MCF 10A (cell line): ENCODE measurements around the gene ZNF436. TPM values are rescaled to one million over a fixed set of nuclear protein-coding genes. Genes with fewer than 3 reads are reported as not detected.

ENCODE experiments used
- BruUV-seq: library from RNA; stranded (reverse); fragments of 400-500 nt; replicated peaks from 2 replicates; lab custom pipeline; 2021; lab: Mats Ljungman, UMichigan
- CTCF ChIA-PET: fragments of 300-600 bp; sonication (Branson Sonifier 250); formaldehyde crosslinking; extraction: SDS; loops from one replicate; lab custom pipeline; 2021; ENCODE audit warnings: antibody characterized with exemption, inconsistent platforms; lab: Yijun Ruan, JAX
- POLR2A ChIA-PET: fragments of 300-600, 350-650 bp; sonication (Branson Sonifier 250); formaldehyde crosslinking; extraction: SDS; loops from one replicate; lab custom pipeline; 2020; ENCODE audit warnings: antibody characterized with exemption, inconsistent platforms; lab: Yijun Ruan, JAX
- DNase-seq: peaks from one replicate; pipeline ENCODE4 v3.0.0-alpha.2; 2018; ENCODE audit not compliant: unreplicated experiment
- H3K27ac Mint-ChIP-seq: one replicate; pipeline ENCODE4 v1.8.0; 2022; ENCODE audit warnings: mild to moderate bottlenecking, low read depth, mixed read lengths; ENCODE audit not compliant: unreplicated experiment
- H3K27me3 Mint-ChIP-seq: one replicate; pipeline ENCODE4 v1.8.0; 2022; ENCODE audit warnings: mixed read lengths; ENCODE audit not compliant: insufficient read depth, unreplicated experiment
- H3K36me3 Mint-ChIP-seq: one replicate; pipeline ENCODE4 v1.8.0; 2022; ENCODE audit warnings: mild to moderate bottlenecking, moderate library complexity, mixed read lengths; ENCODE audit not compliant: insufficient read depth, unreplicated experiment
- H3K4me1 Mint-ChIP-seq: one replicate; pipeline ENCODE4 v1.8.0; 2022; ENCODE audit warnings: mixed read lengths; ENCODE audit not compliant: insufficient read depth, unreplicated experiment
- H3K4me3 Mint-ChIP-seq: one replicate; pipeline ENCODE4 v1.8.0; 2022; ENCODE audit warnings: mild to moderate bottlenecking, moderate library complexity, mixed read lengths; ENCODE audit not compliant: unreplicated experiment
- H3K9me3 Mint-ChIP-seq: one replicate; pipeline ENCODE4 v1.8.0; 2022; ENCODE audit warnings: mixed read lengths; ENCODE audit not compliant: unreplicated experiment
- intact Hi-C: fragments of 100-400 bp; cut with micrococcal nuclease; formaldehyde crosslinking; loops from 2 replicates; pipeline ENCODE4 v1.14.1; 2022
- total RNA-seq: library from RNA; stranded (reverse); gene quantifications from 2 replicates; pipeline ENCODE4 v1.2.3, GENCODE V29; 2022
- TF ChIP-seq, protein P1 (sequence below): fragments of 200-600 bp; IDR thresholded peaks from one replicate; pipeline ENCODE4 v1.8.0; 2022; ENCODE audit warnings: antibody characterized with exemption, mild to moderate bottlenecking; ENCODE audit not compliant: unreplicated experiment

ZNF436 gene
- total RNA-seq, 1 experiment from 2014 or later, result 6.5 TPM

DNA sequence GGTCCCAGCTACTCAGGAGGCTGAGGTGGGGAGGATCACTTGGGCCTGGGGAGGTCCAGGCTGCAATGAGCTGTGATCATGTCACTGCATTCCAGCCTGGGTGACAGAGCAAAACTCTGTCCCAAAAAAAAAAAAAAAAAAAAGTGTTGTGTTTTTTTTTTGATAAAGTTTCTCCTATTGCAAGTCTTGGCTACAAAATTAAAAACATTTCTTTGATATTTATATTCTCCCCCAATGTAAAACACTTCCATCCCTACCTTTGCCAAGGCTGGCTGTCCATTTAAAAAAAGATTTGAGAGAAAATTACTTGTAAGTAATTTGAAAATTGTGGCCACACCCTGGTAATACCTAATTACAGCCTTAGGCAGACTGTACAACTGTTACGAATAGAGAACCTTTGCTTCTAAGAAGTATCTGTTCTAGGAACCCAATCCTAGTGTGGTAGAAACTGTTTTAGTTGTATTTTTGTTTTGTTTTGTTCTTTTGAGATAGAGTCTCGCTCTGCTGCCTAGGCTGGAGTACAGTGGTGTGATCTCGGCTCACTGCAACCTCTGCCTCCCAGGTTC, 11.2 kb downstream of the ZNF436 start:
- BruUV-seq, result no TSS peak
- CTCF ChIA-PET, result interaction anchor here (0.5 to 1.7 kb wide), 3 partner anchors 10 to 546 kb away, joined by 3 to 4 read pairs (median 4); no protein-coding TSS in a partner anchor
- intact Hi-C loops, result no loop called here
- Mint-ChIP-seq H3K4me1 (peaks cover 4% of the 10 kb centered on the region), H3K4me3 (no peak overlapping the region), H3K27me3 (no peaks in the 10 kb centered on the region), H3K9me3 (peaks cover 21% of the 10 kb centered on the region), H3K27ac (no peak overlapping the region), H3K36me3 (peaks cover 36% of the 10 kb centered on the region)
- TF ChIP-seq, protein P1, sequence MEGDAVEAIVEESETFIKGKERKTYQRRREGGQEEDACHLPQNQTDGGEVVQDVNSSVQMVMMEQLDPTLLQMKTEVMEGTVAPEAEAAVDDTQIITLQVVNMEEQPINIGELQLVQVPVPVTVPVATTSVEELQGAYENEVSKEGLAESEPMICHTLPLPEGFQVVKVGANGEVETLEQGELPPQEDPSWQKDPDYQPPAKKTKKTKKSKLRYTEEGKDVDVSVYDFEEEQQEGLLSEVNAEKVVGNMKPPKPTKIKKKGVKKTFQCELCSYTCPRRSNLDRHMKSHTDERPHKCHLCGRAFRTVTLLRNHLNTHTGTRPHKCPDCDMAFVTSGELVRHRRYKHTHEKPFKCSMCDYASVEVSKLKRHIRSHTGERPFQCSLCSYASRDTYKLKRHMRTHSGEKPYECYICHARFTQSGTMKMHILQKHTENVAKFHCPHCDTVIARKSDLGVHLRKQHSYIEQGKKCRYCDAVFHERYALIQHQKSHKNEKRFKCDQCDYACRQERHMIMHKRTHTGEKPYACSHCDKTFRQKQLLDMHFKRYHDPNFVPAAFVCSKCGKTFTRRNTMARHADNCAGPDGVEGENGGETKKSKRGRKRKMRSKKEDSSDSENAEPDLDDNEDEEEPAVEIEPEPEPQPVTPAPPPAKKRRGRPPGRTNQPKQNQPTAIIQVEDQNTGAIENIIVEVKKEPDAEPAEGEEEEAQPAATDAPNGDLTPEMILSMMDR, result no peak
- POLR2A ChIA-PET, result interaction anchor here (1.2 to 15.8 kb wide), 4 partner anchors 9 to 51 kb away, joined by 3 to 335 read pairs (median 14); partner anchors contain the start of gene HNRNPR
- DNase-seq, result no peak

DNA sequence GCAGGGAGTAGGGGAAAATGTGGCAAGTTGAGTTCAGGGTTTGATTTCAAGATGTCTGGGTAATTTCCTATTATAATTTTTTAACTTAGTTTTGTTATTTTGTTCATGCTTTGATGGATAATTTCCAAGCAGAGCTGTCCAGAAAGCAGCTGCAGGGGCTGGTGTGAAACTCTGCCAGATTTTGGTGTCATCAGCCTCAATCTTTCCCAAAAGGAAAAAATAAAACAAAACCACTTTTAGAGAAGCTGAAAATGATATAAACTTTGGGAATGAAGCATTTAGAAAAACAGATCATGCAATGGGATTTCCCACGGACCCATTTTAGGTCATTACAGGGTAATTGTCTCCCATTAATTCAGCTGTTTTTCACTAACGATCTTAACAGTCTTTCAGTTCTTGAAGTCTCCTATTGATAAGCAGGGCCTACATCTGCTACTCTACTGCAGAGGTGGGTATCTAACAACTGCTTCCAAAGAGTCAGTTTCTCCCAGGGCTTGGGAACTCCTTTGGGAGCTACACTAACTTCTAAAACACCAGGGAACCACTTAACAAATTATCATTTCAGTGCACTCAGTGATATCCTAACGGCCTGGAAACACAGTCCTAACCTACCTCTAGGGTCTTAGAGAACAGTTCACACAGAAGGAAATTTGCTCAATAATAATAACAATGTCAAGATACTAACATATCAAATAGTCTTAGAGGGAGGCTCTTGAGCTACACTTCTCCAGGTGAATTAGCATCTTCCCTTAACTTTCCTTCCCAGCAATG, 12.3 kb downstream of the ZNF436 start:
- Mint-ChIP-seq H3K27ac (no peak overlapping the region), H3K4me1 (peaks cover 4% of the 10 kb centered on the region), H3K9me3 (peaks cover 21% of the 10 kb centered on the region), H3K36me3 (peaks cover 25% of the 10 kb centered on the region), H3K4me3 (no peak overlapping the region), H3K27me3 (no peaks in the 10 kb centered on the region)
- BruUV-seq, result no TSS peak
- ChIA-PET POLR2A (interaction anchor here (0.8 to 15.8 kb wide), 6 partner anchors 9 to 52 kb away, joined by 3 to 335 read pairs (median 6); partner anchors contain the start of gene HNRNPR), CTCF (interaction anchor here (1.0 to 1.7 kb wide), 3 partner anchors 11 to 140 kb away, joined by 3 to 6 read pairs (median 4); no protein-coding TSS in a partner anchor)
- intact Hi-C loops, result no loop called here
- no peak for DNase-seq
- TF ChIP-seq, protein P1, result no peak

DNA sequence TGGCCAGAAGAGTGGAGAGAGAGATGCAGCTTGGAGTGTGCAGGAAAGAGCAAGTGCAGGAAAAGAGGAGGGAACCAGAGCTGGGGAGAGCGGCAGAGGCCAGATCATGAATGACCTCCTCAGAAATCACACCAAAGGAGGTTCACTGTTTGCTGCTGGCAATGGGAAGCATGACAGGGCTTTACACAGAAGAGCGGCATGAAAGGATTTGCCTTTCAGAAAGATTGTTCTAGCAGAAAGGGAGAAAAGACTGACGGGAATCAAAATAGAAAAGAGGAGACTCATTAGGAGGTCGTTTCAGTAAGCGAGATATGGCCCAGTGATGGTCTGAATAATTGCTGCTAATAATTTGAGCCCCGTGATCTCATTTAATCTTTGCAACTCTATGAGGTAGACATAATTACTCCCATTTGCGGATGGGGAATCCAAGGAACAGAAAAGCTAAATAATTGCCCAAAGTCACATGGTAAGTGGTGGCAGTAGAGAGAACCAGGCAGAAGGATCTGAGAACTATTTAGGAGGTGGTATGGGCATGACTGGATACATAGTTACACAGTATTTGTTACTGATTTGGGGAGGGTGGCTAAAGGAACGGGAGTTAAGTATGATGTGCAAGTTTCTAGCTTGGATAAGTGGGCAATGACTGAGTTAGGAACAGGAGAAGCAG, 13.0 kb downstream of the ZNF436 start:
- Mint-ChIP-seq H3K27me3 (no peaks in the 10 kb centered on the region), H3K27ac (no peak overlapping the region), H3K4me1 (peaks cover 4% of the 10 kb centered on the region), H3K36me3 (peaks cover 18% of the 10 kb centered on the region), H3K4me3 (no peak overlapping the region), H3K9me3 (peaks cover 21% of the 10 kb centered on the region)
- intact Hi-C loops, result no loop called here
- no peak for DNase-seq
- BruUV-seq, result no TSS peak
- ChIA-PET POLR2A (interaction anchor here (0.8 to 15.8 kb wide), 4 partner anchors 9 to 23 kb away, joined by 3 to 335 read pairs (median 11); partner anchors contain the start of gene HNRNPR), CTCF (interaction anchor here (0.6 to 1.7 kb wide), 4 partner anchors 10 to 140 kb away, joined by 3 to 6 read pairs (median 4); no protein-coding TSS in a partner anchor)
- TF ChIP-seq, protein P1, result no peak
